GM18870 (cell line): ENCODE measurements around the gene TSC22D3.

Experiments used
- ATAC-seq: cut with Tn5 transposase; IDR thresholded peaks from one replicate; pipeline ENCODE4 v1.9.1; 2021; ENCODE audit warnings: moderate library complexity; ENCODE audit not compliant: unreplicated experiment

The TSC22D3 gene

DNA sequence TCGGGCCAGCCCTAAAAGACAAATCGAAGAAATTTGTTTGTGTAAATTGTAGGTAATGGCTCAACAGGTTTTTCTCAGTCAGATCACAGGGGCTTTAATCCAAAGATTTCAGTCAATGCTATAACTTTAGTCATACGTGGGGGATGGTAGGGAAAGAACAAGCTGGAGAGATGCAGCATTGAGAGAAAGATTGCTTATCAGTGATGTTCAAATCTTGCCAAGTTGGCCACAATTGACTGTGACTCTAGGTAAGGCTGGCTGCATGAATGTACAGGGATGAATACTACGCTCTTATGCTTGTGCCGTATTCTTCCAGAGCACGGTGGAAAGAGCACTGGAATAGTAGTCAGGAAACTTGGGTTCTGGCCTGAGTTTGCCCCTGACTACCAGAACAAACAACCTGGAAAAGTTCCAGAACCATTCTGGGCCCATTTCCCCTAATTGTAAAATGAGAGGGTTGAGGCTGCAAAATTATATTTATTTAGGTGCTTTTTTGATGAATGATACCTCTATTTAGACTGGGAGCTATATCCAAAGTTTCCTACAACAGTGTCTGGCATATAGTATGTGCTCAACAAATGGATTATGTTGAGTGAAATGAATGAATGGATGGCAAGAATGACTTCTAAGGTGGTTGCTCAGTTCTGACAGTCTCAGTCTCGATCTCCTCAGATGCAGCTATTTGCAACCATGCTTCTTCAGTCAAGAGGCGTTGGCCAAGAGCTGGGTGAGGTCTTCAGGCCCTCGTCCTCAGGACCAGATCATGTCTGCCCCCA is 44.4 kb downstream of the TSC22D3 start:
- no peak for ATAC-seq

DNA sequence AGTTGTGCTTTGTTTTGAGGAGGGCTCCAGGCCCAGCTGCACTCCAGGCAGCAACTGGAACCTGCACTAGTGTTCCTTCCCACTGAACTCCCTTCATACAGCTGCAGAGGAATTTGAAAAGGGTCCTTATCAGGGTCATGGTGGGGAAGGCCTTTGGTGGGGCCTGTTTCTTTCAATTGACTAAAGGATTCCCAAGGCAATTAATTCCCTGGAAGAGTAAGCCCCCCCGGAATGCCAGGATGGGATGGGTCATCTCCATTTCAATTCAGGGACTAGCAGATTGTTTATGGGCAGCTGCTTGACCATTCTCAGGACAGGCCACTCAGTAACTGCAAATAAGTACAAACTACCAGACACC is 45.3 kb downstream of the TSC22D3 start:
- no peak for ATAC-seq

DNA sequence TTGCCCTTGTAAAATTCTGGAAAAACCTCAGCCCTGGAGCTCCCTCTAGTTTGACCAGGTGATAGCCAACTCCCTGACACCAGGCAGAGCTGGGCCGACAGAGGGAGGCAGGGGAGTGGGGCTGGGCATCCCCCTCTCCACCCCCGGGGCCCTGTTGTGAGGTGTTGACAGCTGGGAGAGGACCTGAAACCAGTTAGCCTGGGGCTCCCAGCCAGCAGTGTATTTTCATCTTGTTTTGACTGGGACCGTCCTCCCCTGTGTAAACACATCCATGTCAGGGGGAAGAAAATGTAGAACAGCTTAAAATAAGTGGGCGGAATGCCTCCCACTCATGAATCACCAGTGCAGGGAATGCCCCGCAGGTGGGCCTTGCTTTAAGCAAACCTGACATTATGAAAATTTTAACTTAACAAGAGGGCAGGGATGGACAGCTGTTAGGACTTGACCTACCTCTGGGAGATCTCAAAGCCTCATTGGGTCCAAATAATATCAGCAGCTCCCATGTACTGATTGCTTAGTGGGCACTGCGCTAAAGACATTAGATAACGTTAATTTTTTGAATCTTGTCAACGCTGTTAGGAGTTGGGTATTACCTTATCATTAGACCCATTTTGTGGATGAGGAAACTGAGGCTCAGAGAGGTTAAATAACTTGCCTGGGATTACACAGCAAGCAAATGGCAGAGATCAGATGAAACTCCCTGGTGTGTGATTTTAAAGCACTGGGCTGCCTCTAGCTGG is 45.9 kb downstream of the TSC22D3 start:
- ATAC-seq: peak; percentile 87

DNA sequence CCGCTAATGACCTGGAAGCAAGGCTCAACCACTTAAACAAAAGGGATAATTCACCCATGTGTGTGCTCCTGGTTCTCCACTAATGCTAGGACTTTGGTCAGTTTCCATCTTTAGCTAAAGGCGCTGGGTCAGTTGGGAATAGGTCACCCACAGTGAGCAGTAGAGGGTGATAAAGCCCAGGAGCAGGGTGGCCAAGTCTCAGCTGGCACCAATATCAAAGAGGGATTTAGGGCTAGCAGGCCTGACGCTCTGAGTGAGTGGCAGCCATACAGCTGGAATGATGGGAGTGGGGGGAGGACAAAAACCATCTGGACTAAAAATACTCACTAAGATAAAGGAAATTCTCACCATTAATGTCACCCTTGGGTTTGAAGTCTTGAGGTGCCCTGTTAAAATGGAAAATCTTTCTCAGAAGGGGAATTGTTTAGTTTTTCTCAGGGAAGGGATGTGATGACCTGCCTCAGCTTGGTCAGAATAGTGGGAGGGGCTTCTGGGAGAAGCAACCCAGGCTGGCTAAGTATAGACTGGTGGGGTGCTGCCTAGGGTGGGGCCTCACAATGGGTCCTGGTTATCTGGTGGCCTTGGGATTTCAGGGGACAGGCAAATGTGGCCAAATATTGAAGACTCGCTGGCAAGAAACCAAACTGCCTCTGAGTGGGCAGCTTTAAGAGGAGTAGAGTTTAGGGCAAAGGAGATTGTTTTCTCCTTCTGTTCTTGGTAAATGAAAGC is 47.1 kb downstream of the TSC22D3 start:
- no peak for ATAC-seq

DNA sequence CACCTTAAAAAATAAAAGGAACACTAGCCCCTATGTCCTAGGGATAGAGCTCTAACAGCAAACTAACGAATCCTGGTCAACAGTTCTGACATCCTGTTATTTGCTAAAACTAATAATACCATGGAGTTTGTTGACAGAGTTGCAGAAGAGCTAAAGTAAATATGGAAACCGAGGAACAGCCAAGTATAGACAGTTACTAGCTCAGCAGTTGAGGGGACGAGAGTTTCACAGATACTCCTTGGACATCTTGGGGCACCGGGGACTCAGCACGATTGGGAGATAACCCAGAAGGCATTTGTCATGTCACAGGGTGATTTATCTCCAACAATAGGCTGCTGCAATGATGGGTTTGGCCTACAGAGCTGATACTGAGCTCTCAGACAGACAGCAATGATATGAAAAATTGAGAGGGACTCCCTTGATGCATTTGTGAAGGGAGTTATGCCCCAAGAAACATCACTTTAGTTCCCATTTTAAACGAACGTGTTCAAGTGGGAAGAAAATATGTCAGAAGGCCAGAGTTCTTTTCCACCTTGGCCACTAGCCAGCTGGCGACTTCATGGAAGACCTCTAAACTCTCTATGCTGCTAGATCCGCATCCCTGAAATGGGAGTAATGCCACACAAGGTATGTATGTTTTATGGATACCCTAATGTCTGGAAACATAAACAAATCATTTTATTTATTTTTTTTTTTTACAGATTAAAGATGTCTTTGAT is 48.6 kb downstream of the TSC22D3 start:
- ATAC-seq: no peak

DNA sequence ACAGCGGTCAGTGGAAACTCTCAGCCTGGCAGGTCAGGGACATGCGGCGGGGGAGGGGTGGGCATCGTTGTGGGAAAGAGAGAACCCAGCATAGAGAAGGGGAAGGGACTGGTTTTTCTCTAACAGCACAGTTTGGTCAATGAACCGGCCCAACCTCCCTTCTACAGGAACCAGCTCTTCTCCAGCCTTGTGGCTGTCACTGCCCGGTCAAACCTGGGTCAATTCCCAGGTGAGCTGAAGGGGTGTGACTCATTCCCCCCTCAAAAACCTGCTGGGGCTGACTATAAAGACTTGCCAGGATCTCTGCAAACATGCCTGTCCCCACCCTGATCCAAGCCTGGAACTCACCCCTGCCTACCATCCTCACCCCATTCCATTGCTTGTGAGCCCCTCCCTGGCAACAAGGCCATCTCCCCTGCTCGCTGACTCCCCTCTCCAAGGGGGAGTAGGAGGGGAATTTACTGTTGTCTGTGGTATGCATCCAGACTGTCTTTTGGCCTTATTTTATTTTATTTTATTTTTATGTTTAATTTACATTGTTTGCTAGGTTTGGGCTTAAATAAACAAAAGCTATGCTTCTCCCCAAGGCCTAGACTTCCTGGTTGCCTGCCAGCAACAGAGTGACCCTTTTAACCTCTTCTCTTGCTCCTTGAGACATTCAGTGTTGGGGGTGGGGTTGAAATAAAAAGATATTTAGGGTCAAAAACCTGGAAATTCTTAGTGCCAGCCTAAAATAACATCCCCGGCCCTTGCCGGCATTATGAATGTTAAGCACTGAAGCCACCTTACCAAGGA is 49.6 kb downstream of the TSC22D3 start:
- ATAC-seq: no peak

DNA sequence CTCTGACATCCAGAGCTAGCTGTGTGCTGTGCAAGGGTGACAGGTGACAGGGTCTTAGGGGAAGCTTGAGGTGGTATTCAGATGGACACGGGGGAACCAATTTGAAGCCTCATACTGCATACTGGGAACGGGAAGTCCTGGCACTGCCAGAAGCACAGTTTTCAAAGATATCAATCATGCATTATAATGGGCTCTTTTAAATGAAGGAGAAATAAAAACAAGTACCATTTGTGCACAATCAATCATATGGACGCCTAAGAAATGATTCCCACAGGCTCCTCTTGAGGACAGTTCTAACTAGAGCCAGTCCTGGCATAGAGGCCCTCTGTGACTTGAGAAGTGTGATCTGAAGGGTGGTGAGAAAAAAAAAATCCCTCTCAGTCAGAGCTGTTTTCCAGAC is 50.9 kb downstream of the TSC22D3 start:
- no peak for ATAC-seq

DNA sequence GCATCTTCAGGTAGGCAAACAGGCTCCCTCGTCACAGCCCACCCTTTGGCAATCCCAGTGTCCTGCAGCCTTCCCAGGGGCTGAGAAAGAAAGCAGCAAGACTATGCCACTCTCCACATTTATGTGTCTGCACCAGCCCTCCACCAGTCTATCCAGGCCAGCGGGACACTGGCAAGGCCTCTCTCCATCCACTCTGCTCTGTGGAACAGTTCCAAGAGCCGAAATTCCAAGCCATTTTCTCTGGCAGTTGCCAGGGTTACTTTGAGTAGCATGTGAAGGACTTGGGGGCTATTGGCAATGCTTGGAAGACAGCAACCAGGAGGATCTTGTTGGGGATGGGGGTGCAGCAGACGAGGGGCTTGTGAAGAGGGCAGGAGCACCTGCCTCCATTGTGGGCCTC is 52.1 kb downstream of the TSC22D3 start:
- ATAC-seq: no peak

DNA sequence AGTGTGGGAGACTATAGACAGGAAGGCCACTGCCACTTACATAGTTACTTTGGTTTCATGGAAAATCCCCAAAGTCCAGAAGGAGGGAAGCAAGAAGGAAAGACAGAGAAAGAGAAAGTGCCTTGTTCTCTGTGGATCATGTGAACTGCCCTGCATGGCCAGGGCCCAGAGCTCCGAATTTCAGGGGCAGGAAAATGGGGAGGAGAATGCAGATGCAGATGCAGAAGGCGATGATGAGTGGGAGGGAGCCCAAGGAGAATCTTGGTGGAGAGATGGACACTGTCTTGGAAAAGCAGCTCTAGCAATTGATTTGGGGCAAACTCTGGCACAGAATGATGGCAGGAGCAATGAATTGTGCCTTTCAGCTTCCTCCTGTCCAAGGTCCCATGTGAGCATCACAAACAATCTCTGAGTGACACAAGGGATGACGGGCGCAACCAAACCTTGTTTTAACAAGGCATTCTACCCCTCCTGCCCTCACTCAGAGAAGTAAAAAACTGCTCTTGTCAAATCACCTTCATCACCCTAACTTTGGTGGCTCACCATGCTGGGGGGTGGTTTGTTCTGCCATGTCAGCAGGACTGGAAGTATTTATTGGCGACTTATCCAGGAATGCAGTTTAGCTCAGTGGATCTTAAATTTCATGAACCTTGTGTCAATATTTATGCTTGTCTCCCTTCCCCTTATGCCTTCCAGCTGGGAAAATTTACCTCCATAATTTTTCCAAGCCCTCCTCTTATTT is 53.5 kb downstream of the TSC22D3 start:
- ATAC-seq: no peak

DNA sequence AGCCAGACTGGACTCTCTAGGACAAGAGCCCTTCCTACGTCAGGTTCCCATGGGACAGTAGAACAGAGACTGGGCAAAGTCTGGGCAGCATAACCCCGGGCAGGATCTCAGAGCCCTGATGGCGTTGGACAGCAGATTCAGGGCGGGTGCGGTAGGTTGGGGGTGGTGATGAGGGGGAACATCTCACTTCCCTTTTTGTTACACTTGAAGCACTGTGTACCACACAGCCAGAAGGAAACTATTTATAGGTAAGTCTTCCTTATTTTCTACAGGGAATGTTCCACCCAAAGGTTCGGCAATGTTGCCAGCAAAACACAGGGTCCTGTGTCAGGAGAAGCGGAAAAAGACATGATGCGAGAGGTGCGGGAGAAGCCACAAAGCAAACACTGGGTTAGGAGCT is 54.3 kb downstream of the TSC22D3 start:
- ATAC-seq: peak; percentile 31

DNA sequence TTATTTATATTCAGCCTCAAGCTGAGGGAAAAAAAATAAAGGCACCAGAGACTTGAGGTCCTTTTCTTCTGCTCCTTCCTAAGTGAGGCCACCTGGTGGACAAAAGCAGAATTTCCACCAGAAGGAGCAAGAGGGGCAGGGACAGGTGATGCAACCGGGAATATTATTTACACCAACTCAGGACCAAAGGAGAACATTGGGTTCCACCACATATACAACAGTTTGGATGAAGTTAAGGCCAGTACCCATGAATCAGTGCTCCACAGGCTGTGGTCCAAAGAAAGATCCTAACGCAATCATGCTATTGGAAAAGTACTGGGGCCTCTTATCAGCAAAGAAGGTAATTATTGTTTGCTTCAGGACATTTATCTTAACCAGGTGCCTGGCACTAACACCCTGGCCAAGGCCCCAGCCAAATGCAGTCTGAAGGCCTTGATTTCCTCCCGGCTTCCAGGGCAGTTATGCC is 57.4 kb downstream of the TSC22D3 start:
- no peak for ATAC-seq

DNA sequence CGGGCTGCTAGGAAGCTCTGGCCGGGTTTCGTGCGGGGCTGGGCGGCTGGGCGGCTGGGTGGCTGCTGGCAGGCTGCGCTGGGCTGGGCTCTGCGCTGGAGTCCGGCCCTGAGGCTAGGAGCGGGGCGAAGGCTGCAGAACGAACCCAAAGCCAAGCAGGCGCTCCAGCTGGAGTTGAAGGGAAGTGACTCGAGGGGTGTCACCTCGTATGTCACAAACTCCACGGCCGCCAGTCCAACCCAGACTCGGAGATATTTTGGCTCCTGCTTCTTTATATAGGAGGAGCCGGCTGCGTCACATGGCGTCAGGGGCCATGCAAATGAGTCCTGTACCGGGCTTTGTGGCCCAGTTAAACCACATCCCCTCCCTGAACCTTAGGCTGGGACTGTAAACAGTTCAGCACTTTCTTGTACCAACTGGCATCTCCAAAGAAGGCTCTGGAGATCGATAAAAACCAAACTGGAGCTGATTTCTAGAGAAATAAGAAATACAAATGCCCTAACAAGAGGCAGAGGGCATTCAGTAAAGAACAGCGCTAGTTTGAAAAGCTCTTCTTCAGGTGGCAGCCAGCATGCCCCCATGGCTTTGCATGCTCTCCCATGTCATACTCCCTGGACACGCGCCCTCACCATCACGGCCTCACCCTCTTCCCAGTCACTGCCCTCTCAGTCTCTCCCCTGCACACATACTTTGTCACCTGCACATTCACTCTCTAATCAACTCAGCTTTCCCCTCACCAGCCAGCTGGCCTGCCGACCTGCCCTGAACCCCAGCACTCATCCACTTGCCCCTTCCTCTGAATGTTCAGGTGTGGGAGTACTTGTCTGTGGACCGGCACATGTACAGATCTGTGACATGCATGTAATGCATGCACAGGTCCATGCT is 58.5 kb downstream of the TSC22D3 start:
- ATAC-seq: peak; percentile 74

DNA sequence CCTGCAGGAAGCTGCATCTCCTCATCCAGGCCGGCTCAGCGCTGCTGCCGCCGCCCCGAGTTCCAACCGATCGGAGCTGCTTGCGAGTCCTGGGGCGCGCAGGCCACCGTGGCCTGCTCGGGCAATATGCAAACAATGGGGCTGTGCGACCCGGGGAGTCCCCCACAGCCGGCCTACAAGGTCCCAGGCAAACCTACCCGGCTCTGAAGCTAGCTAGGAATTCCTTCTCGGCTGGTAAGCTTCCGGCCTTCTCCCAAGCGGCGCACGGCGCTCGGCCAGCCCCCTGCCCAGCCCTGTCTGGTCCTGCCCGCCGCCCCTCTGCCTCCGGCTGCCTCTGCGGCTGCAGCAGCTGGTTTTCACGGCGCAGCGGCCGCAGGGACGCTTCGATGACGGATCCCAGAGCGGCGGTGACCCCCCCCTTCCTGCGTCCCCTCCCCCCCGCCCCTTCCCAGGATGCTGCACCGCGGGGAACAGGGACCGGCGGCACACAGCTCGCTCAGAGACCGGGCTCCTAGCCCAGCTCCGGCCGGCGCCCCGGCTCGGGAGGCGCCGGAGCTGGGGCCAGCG is 59.4 kb downstream of the TSC22D3 start:
- ATAC-seq: no peak

DNA sequence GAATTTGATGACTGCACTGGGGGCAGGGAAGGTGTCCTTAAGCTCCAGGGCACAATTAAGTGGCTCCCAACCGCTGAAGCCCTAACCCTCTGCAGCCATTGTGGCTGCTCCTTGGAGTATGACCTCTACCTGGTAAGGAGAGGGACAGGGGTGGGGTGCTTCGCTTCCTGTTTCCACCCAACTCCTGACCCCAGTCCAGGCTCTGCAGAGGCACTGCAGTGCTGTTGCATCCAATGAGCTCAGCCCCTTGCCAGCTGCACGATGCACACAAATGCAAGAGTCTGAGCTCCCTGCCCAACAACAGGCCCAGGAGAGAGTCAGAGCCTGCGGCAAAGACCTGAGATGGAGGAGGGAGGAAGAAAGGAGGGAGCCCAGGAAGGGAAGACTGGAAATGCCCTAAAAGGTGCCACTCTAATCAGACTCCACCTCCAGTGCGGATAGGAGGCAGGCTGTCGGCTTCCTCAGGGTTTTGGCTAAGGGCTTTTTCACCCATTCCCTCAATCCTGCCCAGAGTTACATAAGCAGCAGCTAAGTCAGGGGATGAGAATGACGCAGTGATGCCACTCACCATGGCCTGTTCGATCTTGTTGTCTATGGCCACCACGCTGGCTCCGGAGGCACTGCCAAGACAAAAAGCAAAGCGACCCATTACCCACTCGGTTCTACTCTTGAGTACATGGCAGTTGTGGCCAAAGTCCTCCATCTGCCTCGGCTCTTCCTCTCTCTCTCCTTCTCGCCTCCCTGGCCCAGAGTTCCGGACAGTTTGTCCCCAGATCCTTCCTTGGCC is 60.1 kb downstream of the TSC22D3 start:
- ATAC-seq: no peak

DNA sequence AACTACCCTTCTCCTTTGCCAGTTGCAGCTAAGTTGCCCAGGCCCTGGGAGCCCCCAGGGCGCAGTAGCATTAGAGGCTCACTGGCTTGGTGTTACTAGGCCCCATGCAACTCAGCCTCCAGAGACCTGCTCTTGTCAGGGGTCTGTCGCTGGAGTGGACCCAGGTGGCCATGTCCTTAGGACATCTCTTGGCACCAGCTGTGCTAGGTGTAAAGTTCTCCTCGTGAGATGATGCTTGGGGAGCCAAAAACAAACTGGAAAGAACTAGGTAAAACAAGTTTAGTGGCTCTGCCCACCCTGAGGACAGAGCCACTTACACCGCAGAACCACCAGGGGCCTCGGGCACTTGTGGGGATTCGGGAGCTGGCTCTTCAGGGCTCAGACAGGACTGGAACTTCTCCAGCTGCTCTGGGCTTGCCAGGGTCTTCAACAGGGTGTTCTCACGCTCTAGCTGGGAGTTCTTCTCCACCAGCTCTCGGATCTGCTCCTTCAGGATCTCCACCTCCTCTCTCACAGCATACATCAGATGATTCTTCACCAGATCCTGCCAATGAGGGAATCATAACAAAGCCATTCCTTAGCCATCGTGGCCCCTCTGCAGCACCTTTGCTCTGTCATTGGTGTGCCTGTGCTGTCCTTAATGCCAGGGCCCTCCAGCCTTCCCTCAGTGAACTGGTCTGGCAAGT is 61.2 kb downstream of the TSC22D3 start:
- ATAC-seq: no peak

DNA sequence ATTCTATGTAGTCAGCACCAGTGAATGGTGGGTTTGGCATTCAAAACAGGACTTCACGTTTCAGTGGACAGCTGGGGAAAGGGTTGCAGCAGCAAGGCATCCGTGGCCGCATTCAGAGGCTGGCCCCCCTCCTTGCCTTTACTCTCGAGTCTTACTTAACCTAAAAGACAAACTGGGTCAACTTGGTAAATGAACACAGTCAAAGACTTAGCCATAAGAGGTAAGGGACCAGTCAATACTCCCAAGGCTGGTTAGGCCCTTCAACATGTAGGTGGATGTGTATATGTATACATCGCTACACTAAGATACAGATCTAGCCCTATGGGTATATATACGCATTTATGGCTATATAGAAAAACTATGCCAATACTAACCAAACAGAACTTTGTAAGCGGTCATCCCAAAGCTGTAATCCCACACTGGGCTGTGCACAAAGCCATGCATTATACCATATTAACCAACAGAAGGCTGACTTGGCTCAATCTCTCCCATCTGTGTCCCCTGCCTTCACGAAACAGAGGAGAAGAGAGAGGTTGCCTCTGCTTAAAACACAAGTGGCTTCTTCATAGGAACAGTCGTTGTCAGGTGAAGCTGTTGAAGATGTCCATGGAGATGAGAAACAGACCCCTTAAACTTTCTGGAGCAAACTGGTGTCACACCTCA is 61.9 kb downstream of the TSC22D3 start:
- no peak for ATAC-seq

DNA sequence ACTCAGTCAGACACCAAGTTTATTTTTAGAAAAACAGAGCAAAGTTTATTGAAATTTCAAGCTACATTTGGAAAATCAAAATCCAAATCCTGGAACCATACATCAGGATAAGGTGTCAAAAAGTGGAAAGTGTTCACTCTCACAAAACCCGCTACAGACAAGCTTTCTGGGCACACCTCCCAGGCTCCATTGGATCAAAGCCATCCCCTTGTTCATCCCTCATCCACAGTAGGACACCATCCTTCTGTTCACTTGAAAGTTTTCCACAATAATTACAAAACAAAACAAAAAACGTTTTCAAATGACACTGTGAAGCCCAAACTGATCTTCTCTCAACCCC is 62.4 kb downstream of the TSC22D3 start:
- no peak for ATAC-seq
